Cardiac muscle cell (in vitro differentiated cells and primary cell): ENCODE data around the gene ATXN2. TPM values are rescaled to one million over a fixed set of nuclear protein-coding genes. Genes with fewer than 3 reads are reported as not detected.
"Not testable (repeated sequence)": the region's sequence is repeated elsewhere in the genome, so short reads cannot be mapped to it uniquely, and the experiment has no call there.

ENCODE experiments used
- DNase-seq, 2 donors: peaks; one replicate each; pipeline versions ENCODE4 v3.0.0 to v3.0.0-alpha.2; 2010 to 2017; ENCODE audit warnings: low read depth in 1 of 2, low spot score in 1 of 2
- H3K27ac ChIP-seq: fragments of 200-600 bp; sonication (generic); 2 replicates; pipeline ENCODE4 v1.5.1; 2016
- H3K27me3 ChIP-seq: fragments of 200-600 bp; sonication (generic); 2 replicates; pipeline ENCODE4 v1.6.0; 2016; ENCODE audit warnings: control low read depth
- H3K36me3 ChIP-seq: fragments of 200-600 bp; sonication (generic); 2 replicates; pipeline ENCODE4 v1.5.1; 2016; ENCODE audit warnings: control low read depth
- H3K4me1 ChIP-seq: fragments of 200-600 bp; sonication (generic); 2 replicates; pipeline ENCODE4 v1.8.1; 2017; ENCODE audit warnings: low read depth, mild to moderate bottlenecking, mixed run types
- H3K4me3 ChIP-seq: fragments of 200-600 bp; sonication (generic); 2 replicates; pipeline ENCODE4 v1.5.1; 2016; ENCODE audit warnings: mild to moderate bottlenecking
- H3K9me3 ChIP-seq: fragments of 200-600 bp; sonication (generic); 2 replicates; pipeline ENCODE4 v1.5.1; 2017; ENCODE audit warnings: low read depth, mild to moderate bottlenecking, control low read depth
- polyA plus RNA-seq: library from polyadenylated mRNA; unstranded; fragments of >200 nt; fragmentation: Nextera tagmentation; extraction: Ambion mirVana; gene quantifications from 2 replicates; pipeline ENCODE4 v1.2.1, GENCODE V29; 2016
- total RNA-seq: library from RNA; depleted of rRNA; stranded (reverse); fragments of >200 nt; gene quantifications from 2 replicates; pipeline ENCODE4 v1.2.3, GENCODE V29; 2016
- TF ChIP-seq, protein P1 (sequence below): IDR thresholded peaks from 2 replicates; pipeline ENCODE4 v1.5.1; 2012; ENCODE audit warnings: low read depth, mild to moderate bottlenecking, low read length

ATXN2 gene
- total and polyA plus RNA-seq, 2 experiments from 2014 or later, result 29.5 to 52.7 TPM

DNA sequence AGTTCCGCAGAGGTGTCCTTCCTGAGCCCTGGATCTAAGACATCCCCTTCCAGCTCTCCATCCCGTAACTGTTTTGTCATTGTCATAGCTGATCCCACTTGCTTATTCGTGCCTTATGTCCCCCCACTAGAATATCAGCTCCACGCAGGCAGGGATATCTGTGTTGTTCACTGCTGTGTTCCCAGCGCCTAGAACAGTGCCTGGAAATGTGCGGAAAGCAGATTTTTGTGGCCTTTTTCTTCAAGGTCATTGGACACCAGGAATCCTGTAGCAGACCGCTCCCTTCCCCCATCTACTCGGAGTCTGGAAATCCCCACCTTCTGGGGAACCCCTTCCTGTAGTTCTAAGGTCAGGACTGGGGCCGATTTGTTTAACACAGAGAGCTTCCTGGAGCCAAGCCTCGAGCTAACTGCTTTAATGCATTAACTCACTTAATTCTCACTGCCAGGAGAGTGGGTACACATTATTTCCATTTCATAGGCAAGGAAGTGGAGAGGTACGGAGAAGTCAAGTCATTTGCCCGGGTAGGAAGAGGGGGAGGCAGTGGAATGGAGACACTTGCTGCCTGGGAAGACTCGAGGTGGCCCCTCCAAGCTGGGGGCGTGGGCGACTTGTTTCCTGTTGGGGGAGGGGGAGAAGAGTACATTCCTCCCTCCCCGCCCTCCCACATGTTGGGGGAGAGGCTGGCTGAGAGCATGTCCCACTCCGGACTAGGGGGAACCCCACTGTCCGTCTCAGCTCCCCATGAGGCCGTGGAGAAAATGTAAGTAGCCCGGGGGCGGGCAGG is 194.6 kb downstream of the ATXN2 start:
- Histone ChIP-seq H3K9me3 (no peaks in the 10 kb centered on the region), H3K4me1 (no peaks in the 10 kb centered on the region), H3K27ac (no peak overlapping the region), H3K36me3 (no peaks in the 10 kb centered on the region), H3K4me3 (peak overlapping the region; percentile 62), H3K27me3 (no peaks in the 10 kb centered on the region)
- TF ChIP-seq, protein P1, sequence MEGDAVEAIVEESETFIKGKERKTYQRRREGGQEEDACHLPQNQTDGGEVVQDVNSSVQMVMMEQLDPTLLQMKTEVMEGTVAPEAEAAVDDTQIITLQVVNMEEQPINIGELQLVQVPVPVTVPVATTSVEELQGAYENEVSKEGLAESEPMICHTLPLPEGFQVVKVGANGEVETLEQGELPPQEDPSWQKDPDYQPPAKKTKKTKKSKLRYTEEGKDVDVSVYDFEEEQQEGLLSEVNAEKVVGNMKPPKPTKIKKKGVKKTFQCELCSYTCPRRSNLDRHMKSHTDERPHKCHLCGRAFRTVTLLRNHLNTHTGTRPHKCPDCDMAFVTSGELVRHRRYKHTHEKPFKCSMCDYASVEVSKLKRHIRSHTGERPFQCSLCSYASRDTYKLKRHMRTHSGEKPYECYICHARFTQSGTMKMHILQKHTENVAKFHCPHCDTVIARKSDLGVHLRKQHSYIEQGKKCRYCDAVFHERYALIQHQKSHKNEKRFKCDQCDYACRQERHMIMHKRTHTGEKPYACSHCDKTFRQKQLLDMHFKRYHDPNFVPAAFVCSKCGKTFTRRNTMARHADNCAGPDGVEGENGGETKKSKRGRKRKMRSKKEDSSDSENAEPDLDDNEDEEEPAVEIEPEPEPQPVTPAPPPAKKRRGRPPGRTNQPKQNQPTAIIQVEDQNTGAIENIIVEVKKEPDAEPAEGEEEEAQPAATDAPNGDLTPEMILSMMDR, result no peak
- peak in 1 of 2 donors; percentile 52 for DNase-seq

DNA sequence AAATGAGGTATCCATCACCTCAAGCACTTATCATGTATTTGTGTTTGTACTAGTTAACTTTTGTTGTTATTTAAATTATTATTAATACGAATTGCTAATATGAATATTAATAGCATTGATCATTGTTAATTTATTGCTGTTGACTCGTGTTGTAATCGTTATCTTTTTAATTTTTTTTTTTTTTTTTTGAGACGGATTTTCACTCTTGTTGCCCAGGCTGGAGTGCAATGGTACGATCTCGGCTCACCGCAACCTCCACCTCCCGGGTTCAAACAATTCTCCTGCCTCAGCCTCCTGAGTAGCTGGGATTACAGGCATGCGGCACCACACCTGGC is 196.7 kb downstream of the ATXN2 start:
- DNase-seq, H3K4me1 ChIP-seq, H3K27ac ChIP-seq, H3K36me3 ChIP-seq, H3K27me3 ChIP-seq, H3K4me3 ChIP-seq, H3K9me3 ChIP-seq: not testable (repeated sequence)

Other genes with a start within 250 kb of the ATXN2 start
- 28.6 and 31.5 TPM in 2 replicates for gene PHETA1, start 230.2 kb downstream of the ATXN2 start, total RNA-seq
- 13.8 and 23.7 TPM in 2 replicates for gene PHETA1, start 230.2 kb downstream of the ATXN2 start, polyA plus RNA-seq
- 7.5 and 11.6 TPM in 2 replicates for gene SH2B3, start 193.4 kb downstream of the ATXN2 start, total RNA-seq
- 5.2 and 5.5 TPM in 2 replicates for gene SH2B3, start 193.4 kb downstream of the ATXN2 start, polyA plus RNA-seq
- 14.9 and 18.4 TPM in 2 replicates for gene BRAP, start 86.6 kb upstream of the ATXN2 start, total RNA-seq
- 23.9 and 24.4 TPM in 2 replicates for gene BRAP, start 86.6 kb upstream of the ATXN2 start, polyA plus RNA-seq
- 32.8 and 46.8 TPM in 2 replicates for gene ACAD10, start 86.7 kb upstream of the ATXN2 start, total RNA-seq
- gene ACAD10, start 86.7 kb upstream of the ATXN2 start, polyA plus RNA-seq, result 33.6 and 49.6 TPM in 2 replicates
- gene ALDH2, start 167.6 kb upstream of the ATXN2 start, total RNA-seq, result 99.2 and 130 TPM in 2 replicates
- gene ALDH2, start 167.6 kb upstream of the ATXN2 start, polyA plus RNA-seq, result 164 and 212 TPM in 2 replicates
- 81.0 and 92.9 TPM in 2 replicates for gene MAPKAPK5, start 242.9 kb upstream of the ATXN2 start, total RNA-seq
- gene MAPKAPK5, start 242.9 kb upstream of the ATXN2 start, polyA plus RNA-seq, result 64.3 and 81.2 TPM in 2 replicates